H1 (cell line): Measurements from ENCODE around the gene HSPA1A. TPM values are rescaled to one million over a fixed set of nuclear protein-coding genes. Genes with fewer than 3 reads are reported as not detected.

Source experiments
- ATF3 ChIP-seq: IDR thresholded peaks from 2 replicates; pipeline ENCODE4 v1.6.1; 2011; ENCODE audit warnings: low read depth, mild to moderate bottlenecking, low read length; ENCODE audit not compliant: insufficient read depth
- RXRA ChIP-seq: IDR thresholded peaks from 2 replicates; pipeline ENCODE4 v1.6.1; 2011; ENCODE audit warnings: low read depth, mild to moderate bottlenecking, low read length, moderate library complexity; ENCODE audit not compliant: insufficient read depth
- SIN3A ChIP-seq, 2 experiments: IDR thresholded peaks in 1 of 2; conservative IDR thresholded peaks in 1 of 2; 2 replicates each; pipeline ENCODE4 v1.6.1; 2011 to 2012; ENCODE audit warnings: low read length in 2 of 2, improper control_type of control experiment in 1 of 2, low read depth in 1 of 2, mild to moderate bottlenecking in 1 of 2
- polyA plus RNA-seq, 7 experiments: library from polyadenylated mRNA; depleted of rRNA in 3 of 7; stranded (reverse) in 5 of 7; unstranded in 2 of 7; fragments of >200 nt in 5 of 7; fragments of 200-250 nt in 2 of 7; gene quantifications; 1 replicate in 5 of 7; 2 replicates in 1 of 7; 4 replicates in 1 of 7; pipeline versions ENCODE4 v1.2.1 to v1.2.3, GENCODE V29; 2011 to 2013; ENCODE audit warnings: missing spikeins in 2 of 7, mixed read lengths in 2 of 7
- total RNA-seq: library from RNA; stranded (reverse); fragmentation: NEBNext Ultra II Directional; extraction: Animal tissue kit (Norgen Biotek cat#: 25700); gene quantifications from 2 replicates; pipeline ENCODE4 v1.2.1, GENCODE V29; 2021

Gene HSPA1A
- total and polyA plus RNA-seq, 2 of the 8 experiments (the other 6 are each of a cell fraction or from before 2014, with no cell fraction given) = 40.7 to 54.0 TPM

- no peak for TF ChIP-seq SIN3A (conservative IDR thresholded peaks at IDR 0.05 in 1 of 2, IDR thresholded peaks at IDR 0.05 in 1 of 2; ENCODE audit: low read depth in 1 of 2, low read length in 2 of 2)
- no peak for TF ChIP-seq ATF3
- TF ChIP-seq RXRA = no peak
Measured at GRCh38 chr6:31792090-31792374, 23.3 kb upstream of the HSPA1A start (continued).
